ENCODE data around the gene LGALS1. TPM values are rescaled to one million over a fixed set of nuclear protein-coding genes. Genes with fewer than 3 reads are reported as not detected.

Gene LGALS1
- total RNA-seq = 9,331 and 14,244 TPM in 2 replicates

GRCh38 chr22:37674951-37675929 lies at the start of gene LGALS1:
TSS of gene LGALS1 (plus strand) at chr22:37675636. CDS start at chr22:37675703, 67 bp downstream.

GRCh38 chr22:37639070-37639760 lies 36.2 kb upstream of the LGALS1 start, which contains the start of gene SH3BP1:
TSS of gene SH3BP1 (plus strand) at chr22:37639669. CDS start at chr22:37639788, 119 bp downstream.

GRCh38 chr22:37658133-37659065 lies 17.0 kb upstream of the LGALS1 start, which contains the start of gene PDXP:
TSS of gene PDXP (plus strand) at chr22:37658723. CDS start at chr22:37658783, 60 bp downstream.

GRCh38 chr22:37686002-37686982 lies 10.9 kb downstream of the LGALS1 start, which contains the start of gene NOL12:
TSS of gene NOL12 (plus strand) at chr22:37686343. CDS start at chr22:37686393, 50 bp downstream.

GRCh38 chr22:37696657-37697537 lies 21.5 kb downstream of the LGALS1 start, which contains the start of gene TRIOBP:
TSS of gene TRIOBP (plus strand) at chr22:37697048. CDS start at chr22:37701366, 4,318 bp downstream.

Other genes with a start within 250 kb of the LGALS1 start
- gene ELFN2, start 248.2 kb upstream of the LGALS1 start, total RNA-seq = 0.28 and 0.37 TPM in 2 replicates
- 0.09 and 0.14 TPM in 2 replicates for gene MFNG, start 189.3 kb upstream of the LGALS1 start, total RNA-seq
- 1.1 and 1.5 TPM in 2 replicates for gene CARD10, start 156.2 kb upstream of the LGALS1 start, total RNA-seq
- gene CDC42EP1, start 115.2 kb upstream of the LGALS1 start, total RNA-seq = 7.0 and 10.5 TPM in 2 replicates
- not detected in 2 replicates for gene LGALS2, start 95.5 kb upstream of the LGALS1 start, total RNA-seq
- gene GGA1, start 66.8 kb upstream of the LGALS1 start, total RNA-seq = 28.2 and 30.1 TPM in 2 replicates
- gene SH3BP1, start 36.0 kb upstream of the LGALS1 start, total RNA-seq = 4.7 and 5.7 TPM in 2 replicates
- 3.6 and 6.7 TPM in 2 replicates for gene PDXP, start 16.9 kb upstream of the LGALS1 start, total RNA-seq
- 16.8 and 19.4 TPM in 2 replicates for gene NOL12, start 10.7 kb downstream of the LGALS1 start, total RNA-seq
- 118 and 127 TPM in 2 replicates for gene TRIOBP, start 21.4 kb downstream of the LGALS1 start, total RNA-seq
- gene GCAT, start 132.3 kb downstream of the LGALS1 start, total RNA-seq = 33.9 and 40.1 TPM in 2 replicates
- gene GALR3, start 147.7 kb downstream of the LGALS1 start, total RNA-seq = 0.14 TPM in 1 of 2 replicates, not detected in the other
- 14.8 and 17.4 TPM in 2 replicates for gene ANKRD54, start 168.7 kb downstream of the LGALS1 start, total RNA-seq
- gene EIF3L, start 173.8 kb downstream of the LGALS1 start, total RNA-seq = 309 and 357 TPM in 2 replicates
- 11.5 and 13.8 TPM in 2 replicates for gene MICALL1, start 230.7 kb downstream of the LGALS1 start, total RNA-seq